ENCODE data around the gene ST6GALNAC2.

The ST6GALNAC2 gene

DNA sequence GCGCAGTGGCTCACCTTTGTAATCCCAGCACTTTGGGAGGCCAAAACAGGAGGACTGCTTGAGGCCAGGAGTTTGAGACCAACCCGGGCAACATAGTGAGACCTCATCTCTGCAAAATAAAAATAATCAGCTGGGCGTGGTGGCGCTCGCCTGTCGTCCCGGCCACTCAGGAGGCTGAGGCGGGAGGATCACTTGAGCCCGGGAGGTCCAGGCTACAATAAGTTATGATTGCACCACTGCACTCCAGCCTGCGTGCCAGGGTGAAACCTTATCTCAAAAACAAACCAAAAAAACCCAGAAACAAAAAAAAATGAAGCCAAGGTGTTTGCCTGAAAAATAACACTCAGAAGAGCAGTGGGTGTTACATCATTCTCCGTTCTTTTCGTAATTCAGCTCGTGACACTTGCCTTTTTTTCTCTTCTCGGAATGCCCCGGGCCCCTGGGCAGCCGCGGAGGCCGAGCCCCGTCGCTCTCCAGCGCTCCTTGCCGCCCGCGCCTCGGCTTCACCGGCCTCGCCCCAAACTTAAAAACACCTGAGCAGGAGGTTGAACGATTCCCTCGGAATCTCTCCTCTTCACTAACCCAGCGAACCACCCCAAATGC lies 28.8 kb downstream of the ST6GALNAC2 start:
- peak; percentile 65 to 84 (median 80) for DNase-seq

DNA sequence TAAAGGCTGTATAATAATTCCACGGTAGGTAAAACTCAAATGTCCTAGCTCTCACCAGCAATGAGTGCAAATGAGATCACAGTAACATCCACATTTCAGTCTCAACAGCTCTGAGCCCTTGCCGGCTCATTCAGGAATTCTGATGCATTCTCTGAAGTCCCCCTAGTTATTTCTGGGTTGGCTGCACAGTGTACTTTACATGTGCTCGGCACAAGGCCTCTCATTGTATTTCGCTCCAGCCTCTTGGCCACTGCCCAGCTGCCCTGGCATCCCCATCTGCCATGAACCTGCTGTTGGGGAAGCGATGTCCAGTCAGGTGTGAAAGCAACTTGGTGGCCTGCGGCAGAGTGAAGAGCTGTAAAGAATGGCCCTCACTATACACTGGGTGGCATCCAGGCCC lies 31.5 kb downstream of the ST6GALNAC2 start:
- DNase-seq: no peak

DNA sequence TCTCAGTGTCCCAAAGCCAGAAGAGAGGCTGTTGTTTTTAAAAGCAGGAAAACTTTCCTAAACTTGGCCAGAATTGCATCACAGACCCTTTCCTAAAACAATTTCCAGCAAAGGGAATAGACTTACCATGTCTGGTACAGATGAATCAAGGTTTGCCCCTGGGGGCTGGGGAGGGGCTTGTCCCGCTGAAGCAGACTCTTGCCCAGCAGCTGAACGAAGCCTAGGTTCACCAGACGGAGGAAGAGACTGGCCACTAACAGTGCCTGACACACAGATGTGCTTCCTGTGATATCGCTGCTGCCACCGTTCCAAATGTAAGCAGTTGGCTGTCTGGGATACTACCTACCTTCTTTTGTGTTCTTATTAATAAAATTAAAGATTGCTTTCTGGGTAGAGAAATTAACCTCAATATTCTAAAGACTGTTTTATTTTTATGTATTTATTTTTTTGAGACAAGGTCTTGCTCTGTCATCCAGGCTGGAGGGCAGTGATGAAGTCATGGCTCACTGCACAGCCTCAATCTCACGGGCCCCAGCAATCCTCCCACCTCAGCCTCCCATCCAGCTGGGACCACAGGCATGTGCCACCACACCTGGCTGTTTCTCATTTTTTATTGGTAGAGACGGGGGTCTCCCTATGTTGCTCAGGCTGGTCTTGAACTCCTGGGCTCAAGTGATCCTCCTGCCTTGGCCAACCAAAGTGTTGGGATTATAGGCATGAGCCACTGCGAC lies 32.3 kb downstream of the ST6GALNAC2 start:
- no peak for DNase-seq

DNA sequence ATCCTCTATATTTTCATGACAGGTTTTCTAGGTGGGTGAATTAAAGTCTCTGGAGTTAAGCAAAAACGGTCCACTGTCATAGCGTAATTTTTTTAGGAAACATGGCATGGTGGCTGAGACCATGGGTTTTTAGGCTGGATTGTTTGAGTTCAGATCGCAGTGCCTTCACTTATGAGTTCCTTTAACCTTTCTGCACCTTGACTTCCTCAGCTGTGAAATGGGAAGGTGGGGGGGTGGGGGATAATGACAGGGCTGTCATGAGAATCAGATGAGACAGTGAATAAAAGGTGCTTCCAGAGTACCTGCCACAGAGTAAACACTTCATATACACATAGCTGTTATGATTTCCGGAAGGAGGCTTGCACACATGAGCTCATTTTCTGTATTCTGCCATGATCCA lies 34.0 kb downstream of the ST6GALNAC2 start:
- no peak for DNase-seq

DNA sequence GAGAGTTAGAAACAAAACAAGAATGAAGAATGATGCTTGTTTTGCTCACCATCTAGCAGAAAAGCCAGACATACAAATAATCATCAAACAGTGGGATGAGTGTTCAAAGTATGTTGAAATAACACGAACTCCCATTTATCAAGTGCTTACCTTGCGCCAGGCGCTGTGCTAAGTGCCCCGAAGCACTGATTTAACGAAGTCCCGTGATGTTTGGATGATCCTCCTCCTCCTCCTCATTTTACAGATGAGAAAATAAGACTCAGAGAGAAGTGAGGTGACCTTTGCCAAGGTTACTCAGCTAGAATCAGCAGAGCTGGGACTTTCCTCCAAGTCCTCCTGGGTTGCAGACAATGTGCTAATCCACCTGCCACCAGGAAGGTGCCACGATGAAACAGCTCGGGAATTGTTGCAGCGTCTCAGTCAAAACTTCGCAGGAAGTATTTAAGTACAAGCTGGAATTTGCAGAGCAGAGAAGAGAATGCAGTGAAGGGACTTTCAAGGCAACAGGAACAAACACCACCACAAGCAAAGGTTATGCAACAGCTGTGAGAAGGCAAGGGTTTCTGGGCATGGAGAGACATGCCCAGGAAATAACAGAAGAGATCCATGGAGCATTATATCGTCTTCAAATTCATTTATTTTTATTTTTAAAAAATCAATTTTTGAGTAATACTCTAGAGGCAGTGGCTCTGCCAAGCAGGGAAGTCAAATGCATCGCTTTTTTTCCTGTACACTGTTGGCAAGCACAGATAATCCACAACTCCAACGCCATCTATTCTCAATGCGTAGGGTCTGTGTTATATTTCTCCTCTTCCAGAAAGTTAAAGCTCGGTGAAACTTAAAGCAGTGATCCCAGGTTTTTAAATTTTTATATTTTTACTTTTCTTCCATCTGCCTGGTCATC lies 34.7 kb downstream of the ST6GALNAC2 start:
- DNase-seq: peak; percentile 67 to 87 (median 80)

DNA sequence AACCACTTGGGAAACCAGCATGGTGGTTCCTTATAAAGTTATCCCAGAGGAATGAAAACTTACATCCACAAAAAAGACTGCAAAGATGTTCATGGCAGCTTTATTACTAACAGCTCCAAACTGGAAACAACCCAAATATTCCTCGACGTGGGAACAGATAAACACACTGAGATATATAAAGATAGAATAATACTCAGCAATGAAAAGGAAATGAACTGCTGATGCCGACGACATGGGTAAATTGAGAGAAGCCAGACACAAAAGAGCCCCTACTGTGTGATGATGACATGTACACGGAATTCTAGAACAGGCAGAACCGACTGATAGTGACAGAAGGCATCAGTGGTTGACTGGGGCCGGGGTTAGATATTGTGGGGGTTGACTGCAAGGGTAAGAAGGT lies 36.1 kb downstream of the ST6GALNAC2 start:
- no peak for DNase-seq

DNA sequence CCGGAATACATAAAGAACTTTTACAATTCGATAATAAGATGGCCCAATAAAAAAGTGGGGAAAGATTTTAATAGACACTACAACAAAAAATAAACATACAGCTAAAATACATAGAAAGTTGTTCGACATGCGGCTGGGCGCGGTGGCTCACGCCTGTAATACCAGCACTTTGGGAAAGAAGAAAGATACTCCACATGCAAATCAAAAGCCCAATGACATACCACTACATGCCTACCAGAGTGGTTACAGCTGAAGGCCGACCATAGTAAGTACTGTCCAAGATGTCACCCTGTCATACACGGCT lies 36.5 kb downstream of the ST6GALNAC2 start:
- DNase-seq: no peak

DNA sequence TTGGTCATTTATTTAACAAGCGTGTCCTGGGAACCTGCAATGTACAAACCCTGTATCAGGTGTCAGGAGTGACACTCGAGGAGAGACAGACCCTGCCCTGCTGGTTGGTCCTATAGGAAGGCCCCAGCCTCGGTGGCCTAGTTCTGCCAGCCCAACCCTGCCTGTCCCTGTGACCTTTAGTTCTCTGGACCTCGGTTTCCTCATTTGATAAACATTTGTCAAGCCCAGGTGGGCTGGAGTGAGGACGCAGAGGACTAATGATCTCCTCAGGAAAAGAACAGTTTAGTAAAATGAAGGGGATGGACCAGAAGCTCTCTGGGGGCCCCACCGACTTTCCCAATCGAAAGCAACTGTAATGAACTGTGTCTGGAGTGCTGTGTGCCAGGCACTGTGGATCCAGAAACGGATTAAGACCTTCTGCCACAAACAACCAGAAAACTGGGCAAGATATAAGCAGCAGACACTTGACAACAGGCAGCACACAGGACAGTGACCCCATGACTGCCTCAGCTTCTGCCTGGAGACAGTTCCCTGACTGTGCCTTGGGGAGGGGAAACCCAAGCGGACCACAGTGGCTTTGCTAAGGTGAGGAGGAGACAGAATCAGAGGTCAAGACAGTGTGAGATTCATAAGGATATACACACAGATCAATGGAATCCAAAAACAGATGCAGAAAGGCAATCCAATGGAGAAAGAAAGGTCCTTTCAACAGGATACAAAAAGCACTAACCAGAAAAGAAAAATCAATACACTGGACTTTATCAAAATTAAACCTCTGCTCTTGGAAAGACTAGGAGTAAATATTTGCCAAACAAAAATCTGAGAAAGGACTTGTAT lies 37.1 kb downstream of the ST6GALNAC2 start:
- no peak for DNase-seq

DNA sequence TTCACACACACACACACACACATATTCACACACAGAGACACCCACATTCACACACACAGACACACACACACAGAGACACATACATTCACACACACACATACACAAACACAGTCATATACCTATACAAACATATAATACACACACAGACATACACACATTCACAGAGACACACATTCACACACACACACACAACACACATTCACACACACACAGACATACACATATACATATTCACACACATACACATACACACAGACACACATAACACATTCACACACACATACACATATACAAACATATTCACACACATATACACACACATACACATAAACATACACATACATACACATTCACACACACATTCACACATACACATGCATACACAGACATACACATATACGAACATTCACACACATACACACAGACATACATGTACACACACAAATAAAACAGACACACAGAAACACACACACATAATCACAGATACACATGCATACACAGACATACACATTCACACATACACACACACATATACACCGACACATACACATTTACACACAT lies 37.9 kb downstream of the ST6GALNAC2 start:
- no peak for DNase-seq

DNA sequence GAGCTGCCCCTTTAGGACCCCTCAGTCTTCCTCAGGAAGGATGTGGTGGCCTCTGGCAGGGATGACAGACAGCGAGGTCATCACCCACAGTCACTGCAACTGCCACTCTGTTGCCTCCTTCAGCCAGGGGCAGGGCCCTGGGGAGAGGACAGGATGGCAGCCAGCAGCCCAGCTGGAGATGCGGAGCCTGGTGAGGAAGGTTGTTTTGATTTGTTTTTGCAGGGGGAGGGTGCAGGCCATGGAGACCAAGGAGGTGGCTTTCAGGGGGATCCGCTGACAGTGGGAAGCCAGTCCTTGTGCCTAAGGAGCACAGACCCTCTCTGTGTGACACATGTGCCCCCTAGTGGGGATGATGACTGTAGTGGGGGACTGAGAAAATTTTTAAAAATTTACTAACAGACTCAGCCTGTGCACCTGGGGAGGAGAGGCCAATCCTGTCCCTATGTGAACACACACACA lies 38.4 kb downstream of the ST6GALNAC2 start:
- DNase-seq: peak; percentile 69 to 85 (median 79)

DNA sequence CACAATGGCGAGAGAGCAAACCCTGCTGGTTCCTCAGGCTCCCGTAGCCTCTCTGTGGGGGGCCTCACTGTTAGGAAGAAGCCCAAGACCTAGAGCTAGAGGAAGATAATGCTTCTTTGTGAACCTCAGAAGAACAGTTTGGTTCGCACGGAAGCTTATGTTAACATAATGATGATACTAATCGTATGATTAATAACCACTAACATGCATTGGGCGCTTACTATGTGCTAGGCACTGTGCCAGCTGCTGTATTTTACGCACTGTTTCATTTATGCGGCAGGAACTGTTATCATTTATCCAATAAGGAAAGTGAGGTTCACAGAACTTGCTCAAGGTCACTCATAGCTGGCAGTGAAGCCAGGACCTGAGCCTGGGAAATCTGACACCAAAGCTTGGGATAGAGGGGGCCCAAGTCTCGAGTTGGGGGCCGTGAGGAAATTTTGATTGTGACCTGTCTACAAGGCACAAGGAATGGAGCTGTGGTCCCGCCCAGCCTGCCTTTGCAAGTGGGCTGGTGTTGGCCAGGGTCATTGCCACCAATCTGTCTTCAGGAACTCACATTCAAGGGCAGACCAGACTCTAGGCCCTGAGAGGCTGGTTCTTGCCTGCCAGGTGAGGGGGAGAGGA lies 39.0 kb downstream of the ST6GALNAC2 start:
- no peak for DNase-seq

DNA sequence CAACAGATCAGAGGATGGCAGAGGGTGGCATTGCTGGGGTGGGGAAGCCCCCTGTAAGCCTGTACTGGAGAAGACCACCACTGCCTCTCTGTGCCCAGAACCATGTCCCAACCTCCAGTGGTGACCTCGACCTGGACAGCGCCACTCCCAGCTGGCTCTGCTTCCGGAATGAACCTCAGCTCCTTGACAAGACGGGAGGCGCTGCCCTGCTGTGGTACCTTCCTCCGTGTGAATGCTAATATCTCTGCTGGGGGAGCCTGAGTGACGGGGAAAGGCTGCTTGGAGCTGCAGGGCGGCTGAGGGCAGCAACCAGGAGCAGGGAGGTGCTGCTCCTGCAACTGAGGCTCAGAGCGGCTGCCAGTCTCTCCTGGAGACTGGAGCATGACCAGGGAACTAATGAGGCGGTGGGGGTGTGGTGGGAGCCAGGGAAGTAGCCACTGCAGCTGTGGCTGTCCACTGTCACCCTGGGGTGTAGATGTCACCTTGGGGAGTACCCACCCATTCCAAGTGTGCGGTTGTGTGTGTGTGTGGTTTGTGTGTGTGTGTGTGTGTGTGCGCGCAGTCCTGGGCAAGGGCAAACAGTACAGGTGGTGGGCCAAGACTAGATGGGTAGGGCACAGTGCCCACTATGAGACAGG lies 39.6 kb downstream of the ST6GALNAC2 start:
- no peak for DNase-seq

DNA sequence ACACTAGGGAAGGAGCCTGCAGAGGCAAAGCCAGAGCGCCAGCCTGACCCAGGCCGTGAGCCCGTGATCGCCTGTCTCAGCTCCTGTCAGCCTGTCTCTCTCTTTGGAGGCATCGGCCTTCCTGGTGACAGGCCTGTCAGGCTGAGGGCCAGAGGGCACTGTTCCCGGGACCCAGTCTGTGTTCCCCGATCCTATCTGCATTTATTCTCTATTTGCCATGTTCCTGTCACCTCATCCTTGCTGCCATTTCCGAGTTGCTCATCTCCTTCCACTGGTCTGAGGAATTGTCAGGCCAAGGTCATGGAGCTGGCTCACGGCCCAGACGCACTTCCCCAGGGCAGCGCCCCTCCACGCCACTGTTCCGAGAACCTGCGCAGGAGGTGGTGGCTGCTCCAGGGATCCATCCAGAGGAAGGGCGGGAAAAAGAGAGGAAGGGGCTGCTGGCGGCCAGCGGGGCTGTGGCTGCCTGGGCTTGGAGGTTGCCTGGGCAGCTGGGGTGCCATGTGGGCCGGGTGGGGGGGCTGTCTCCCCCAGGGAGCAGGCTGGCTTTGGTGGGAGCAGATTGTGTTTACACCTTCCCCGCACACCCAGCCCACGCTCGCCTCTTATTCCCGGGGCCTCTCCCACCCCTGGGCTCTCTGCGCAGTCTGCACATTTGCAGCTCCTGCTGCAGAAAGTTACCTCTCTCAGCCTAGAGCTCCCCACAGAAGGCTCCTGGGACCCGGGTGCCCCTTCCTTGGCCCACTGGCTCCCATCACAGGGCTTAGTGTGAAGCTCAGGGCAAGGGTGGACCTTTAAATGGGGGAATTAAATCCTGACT lies 40.9 kb downstream of the ST6GALNAC2 start:
- no peak for DNase-seq

DNA sequence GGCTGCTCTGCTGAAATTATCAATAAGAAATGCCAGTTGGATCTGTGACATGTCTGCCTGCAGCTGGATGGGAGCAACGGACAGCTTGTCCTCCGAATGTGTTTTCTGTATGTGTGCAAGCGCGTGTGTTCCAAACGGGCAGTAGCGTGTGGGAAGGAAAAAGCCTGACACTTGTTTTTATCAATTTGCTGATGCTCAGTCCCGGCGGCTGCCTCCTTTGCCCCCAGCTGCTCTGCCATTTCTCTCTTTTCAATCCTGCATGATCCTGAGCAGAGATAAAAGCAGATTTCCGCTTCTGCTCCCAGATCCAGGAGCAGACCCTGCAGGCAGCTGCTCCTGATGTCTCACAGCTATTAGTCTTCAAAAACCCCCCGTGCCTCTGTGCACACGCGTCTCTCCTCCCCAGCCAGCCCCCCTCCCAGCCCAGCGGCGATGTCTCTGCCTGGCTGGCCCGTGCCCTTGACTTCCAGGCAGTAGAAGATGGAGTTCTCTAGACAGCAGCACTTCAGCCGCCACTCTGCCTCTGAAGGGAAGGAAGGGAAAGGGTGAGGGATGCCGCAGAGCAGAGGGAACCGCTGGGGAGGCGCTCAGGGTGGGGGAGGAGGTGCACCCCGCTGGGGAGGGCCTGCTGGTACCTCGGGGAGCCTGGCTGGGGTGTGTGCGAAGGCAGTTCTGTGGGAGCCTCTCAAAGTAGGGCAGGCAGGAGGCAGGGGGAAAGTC lies 41.7 kb downstream of the ST6GALNAC2 start:
- peak in 1 of 4 experiments; percentile 28 for DNase-seq

DNA sequence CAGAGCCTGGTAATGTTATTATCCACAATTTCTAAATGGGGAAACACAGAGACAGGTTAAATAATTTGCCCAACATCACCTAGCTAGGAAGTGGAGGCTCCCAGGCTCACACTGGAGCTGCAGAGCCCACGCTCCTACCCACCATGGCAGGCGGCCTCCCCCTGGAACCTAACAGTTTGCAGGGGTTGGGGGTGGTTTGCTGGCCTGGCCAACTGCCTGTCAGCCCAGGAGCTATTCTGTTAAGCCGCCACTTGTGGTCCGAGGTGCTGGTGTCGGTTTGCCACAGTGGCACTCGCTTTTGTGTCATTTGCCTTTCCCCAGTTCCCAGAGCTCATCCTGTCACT lies 42.2 kb downstream of the ST6GALNAC2 start:
- no peak for DNase-seq

DNA sequence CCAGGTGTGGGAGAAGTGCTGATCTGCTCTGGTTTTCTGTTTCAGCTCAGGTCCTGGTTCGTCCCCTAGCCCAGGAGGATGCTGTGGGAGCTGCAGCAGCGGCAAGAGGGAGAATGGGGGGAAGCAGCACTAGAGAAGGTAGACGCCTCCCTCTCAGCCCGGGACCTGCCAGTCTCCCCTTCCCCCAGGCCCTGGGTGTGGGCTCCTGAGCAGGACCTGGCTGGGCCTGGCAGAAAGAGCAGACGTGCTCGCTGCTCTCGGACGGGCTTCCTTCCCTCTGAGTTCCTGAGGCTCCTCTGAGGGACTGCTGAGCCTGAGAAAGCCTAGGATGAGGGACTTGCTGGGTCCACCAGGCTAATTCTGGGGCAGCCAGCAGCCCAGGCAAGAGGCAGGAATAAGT lies 42.7 kb downstream of the ST6GALNAC2 start:
- no peak for DNase-seq

DNA sequence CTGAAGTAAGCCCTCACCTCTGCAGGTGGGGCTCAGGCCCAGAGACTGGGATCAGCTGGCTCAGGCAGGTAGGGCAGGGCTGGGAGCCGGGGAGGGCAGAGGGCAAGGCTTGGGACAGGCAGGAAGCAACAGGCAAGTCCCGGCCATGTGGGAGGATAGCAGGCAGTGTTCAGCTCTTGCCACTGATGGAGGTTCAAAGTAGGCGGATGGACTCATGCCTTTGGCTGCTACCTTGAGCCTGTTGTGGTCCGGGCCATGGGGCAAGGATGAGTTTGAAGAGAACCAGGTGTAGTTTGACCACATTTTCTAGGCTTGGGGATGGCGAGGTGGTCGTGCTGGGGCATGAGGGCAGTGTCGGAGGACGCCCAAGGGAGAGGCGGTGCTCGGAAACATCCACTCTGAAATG lies 43.1 kb downstream of the ST6GALNAC2 start:
- DNase-seq: no peak

DNA sequence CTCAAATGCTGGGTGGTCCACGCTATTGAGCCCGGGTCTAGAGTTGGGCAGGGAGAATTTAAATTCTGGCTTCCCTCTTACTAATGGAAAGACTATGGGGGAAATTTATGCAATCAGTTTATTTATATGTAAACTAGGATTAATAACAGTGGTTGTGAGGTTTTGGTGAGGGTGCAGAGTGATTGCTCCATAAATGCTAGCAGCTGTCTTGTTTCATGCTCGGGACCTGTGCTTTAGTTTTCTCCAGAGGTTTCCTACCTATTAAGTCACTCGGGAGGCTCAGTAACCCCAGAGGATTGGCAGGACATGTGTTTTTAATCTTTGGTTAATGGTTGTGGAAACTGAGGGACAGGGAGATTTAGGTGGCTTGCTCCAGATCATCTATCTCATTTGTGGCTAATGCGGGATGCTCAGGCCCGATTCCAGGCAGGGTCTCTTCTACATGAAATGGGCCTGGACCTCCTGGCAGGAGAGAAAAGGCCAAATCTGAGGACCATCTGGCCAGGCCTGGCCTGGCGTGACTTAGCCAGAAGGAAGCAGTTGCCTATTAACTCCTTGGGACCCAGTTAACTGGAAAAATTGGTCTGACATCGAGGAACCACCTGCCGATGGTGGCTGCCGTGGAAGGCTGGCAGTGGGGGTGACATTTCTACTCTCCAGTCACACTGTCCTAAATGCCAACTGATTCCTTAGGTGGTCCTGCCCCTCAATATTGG lies 43.8 kb downstream of the ST6GALNAC2 start:
- DNase-seq: no peak

Data from suppressor macrophage (primary cell).